CD14-positive monocyte (primary cell): ENCODE results near the gene NLRX1. TPM values are rescaled to one million over a fixed set of nuclear protein-coding genes. Genes with fewer than 3 reads are reported as not detected.

Experiments
- DNase-seq, 3 donors: peaks; one replicate each; pipeline ENCODE4 v3.0.0-alpha.2; 2011 to 2022
- H2AFZ ChIP-seq: 2 replicates; pipeline ENCODE4 v1.6.0; 2012; ENCODE audit warnings: mild to moderate bottlenecking, low read depth, low read length, inconsistent platforms; ENCODE audit not compliant: insufficient read depth, poor library complexity, severe bottlenecking
- H3K27ac ChIP-seq, 2 donors: 1 replicate in 1 of 2; 2 replicates in 1 of 2; pipeline ENCODE4 v1.5.1; 2012 to 2013; ENCODE audit warnings: low read length in 2 of 2, control low read depth in 1 of 2, inconsistent platforms in 1 of 2, low read depth in 1 of 2, mild to moderate bottlenecking in 1 of 2
- H3K27me3 ChIP-seq, 2 donors: one replicate each; pipeline versions ENCODE4 v1.6.0 to v1.6.1; 2011 to 2013; ENCODE audit warnings: low read length in 2 of 2; ENCODE audit not compliant: control insufficient read depth in 2 of 2, insufficient read depth in 2 of 2
- H3K36me3 ChIP-seq, 2 donors: replicated peaks in 1 of 2; 1 replicate in 1 of 2; 2 replicates in 1 of 2; pipeline versions ENCODE4 v1.5.1 to v1.6.1; 2012 to 2013; ENCODE audit warnings: low read length in 2 of 2, control low read depth in 1 of 2, inconsistent platforms in 1 of 2, mild to moderate bottlenecking in 1 of 2; ENCODE audit not compliant: insufficient read depth in 2 of 2, control insufficient read depth in 1 of 2
- H3K4me1 ChIP-seq, 2 donors: 1 replicate in 1 of 2; 2 replicates in 1 of 2; pipeline versions ENCODE4 v1.5.1 to v1.6.1; 2012 to 2013; ENCODE audit warnings: low read length in 2 of 2, control low read depth in 1 of 2, inconsistent platforms in 1 of 2, mild to moderate bottlenecking in 1 of 2, moderate library complexity in 1 of 2; ENCODE audit not compliant: insufficient read depth in 2 of 2, control insufficient read depth in 1 of 2
- H3K4me2 ChIP-seq: replicated peaks from 2 replicates; pipeline ENCODE3; 2012; ENCODE audit warnings: low read length, moderate library complexity, mild to moderate bottlenecking; ENCODE audit not compliant: poor library complexity, severe bottlenecking; ENCODE audit errors: extremely low read depth
- H3K4me3 ChIP-seq, 3 experiments: fragments of 200-600 bp in 1 of 3; sonication (generic) in 1 of 3; replicated peaks in 1 of 3; 1 replicate in 2 of 3; 2 replicates in 1 of 3; pipeline ENCODE4 v1.5.1; 2011 to 2013; ENCODE audit warnings: low read length in 3 of 3, mild to moderate bottlenecking in 3 of 3, control low read depth in 2 of 3, low read depth in 2 of 3, inconsistent platforms in 1 of 3, moderate library complexity in 1 of 3
- H3K79me2 ChIP-seq: 2 replicates; pipeline ENCODE4 v1.6.0; 2012; ENCODE audit warnings: mild to moderate bottlenecking, control low read depth, inconsistent platforms, low read length, moderate library complexity; ENCODE audit not compliant: insufficient read depth
- H3K9ac ChIP-seq: 2 replicates; pipeline ENCODE4 v1.6.0; 2017; ENCODE audit warnings: low read length, mild to moderate bottlenecking; ENCODE audit not compliant: insufficient read depth, poor library complexity, severe bottlenecking
- H3K9me3 ChIP-seq, 2 donors: replicated peaks in 1 of 2; 1 replicate in 1 of 2; 2 replicates in 1 of 2; pipeline versions ENCODE4 v1.5.1 to v1.6.1; 2012 to 2013; ENCODE audit warnings: low read length in 2 of 2, control low read depth in 1 of 2; ENCODE audit not compliant: control insufficient read depth in 1 of 2, insufficient read depth in 1 of 2
- H4K20me1 ChIP-seq: 2 replicates; pipeline ENCODE4 v1.6.0; 2012; ENCODE audit warnings: mild to moderate bottlenecking, low read length, control low read depth, moderate library complexity; ENCODE audit not compliant: insufficient read depth
- H3K27ac Mint-ChIP-seq, 7 donors: one replicate each; pipeline ENCODE4 v1.8.0; 2020; ENCODE audit warnings: mild to moderate bottlenecking in 7 of 7, mixed read lengths in 7 of 7, moderate library complexity in 6 of 7, inconsistent platforms in 2 of 7
- H3K27me3 Mint-ChIP-seq, 3 donors: one replicate each; pipeline ENCODE4 v1.8.0; 2021 to 2022; ENCODE audit warnings: low read depth in 3 of 3, mild to moderate bottlenecking in 3 of 3, mixed read lengths in 3 of 3, moderate library complexity in 3 of 3, inconsistent platforms in 1 of 3
- H3K36me3 Mint-ChIP-seq, 2 donors: one replicate each; pipeline ENCODE4 v1.8.0; 2020; ENCODE audit warnings: mixed read lengths in 2 of 2, inconsistent platforms in 1 of 2, mild to moderate bottlenecking in 1 of 2
- H3K4me1 Mint-ChIP-seq: one replicate; pipeline ENCODE4 v1.8.0; 2020; ENCODE audit warnings: mild to moderate bottlenecking, mixed read lengths
- H3K4me3 Mint-ChIP-seq, 2 donors: one replicate each; pipeline ENCODE4 v1.8.0; 2020; ENCODE audit warnings: mild to moderate bottlenecking in 2 of 2, mixed read lengths in 2 of 2, moderate library complexity in 1 of 2
- H3K9me3 Mint-ChIP-seq, 7 donors: one replicate each; pipeline ENCODE4 v1.8.0; 2020 to 2022; ENCODE audit warnings: mixed read lengths in 7 of 7, mild to moderate bottlenecking in 6 of 7, moderate library complexity in 6 of 7, inconsistent platforms in 2 of 7
- WGBS: methylation state at CpG from one replicate; pipeline ENCODE4 v1.1.5; 2013; ENCODE audit warnings: missing lambda C conversion rate; ENCODE audit not compliant: insufficient coverage; 5-methylcytosine and 5-hydroxymethylcytosine counted together
- intact Hi-C, 2 donors: fragments of 100-400 bp; cut with micrococcal nuclease; formaldehyde crosslinking; loops; one replicate each; pipeline versions ENCODE4 v1.15.0 to v1.15.1; 2023
- polyA plus RNA-seq, 3 donors: library from polyadenylated mRNA; depleted of rRNA in 1 of 3; unstranded in 2 of 3; stranded (reverse) in 1 of 3; fragments of 300-500 nt in 2 of 3; fragments of >200 nt in 1 of 3; fragmentation: Illumina TruSeq in 2 of 3; gene quantifications; 1 replicate in 2 of 3; 2 replicates in 1 of 3; pipeline ENCODE4 v1.2.3, GENCODE V29; 2012 to 2021
- TF ChIP-seq, protein P1 (sequence below): fragments of 200-600 bp; IDR thresholded peaks from one replicate; pipeline ENCODE4 v1.8.0; 2022; ENCODE audit warnings: antibody characterized with exemption, mild to moderate bottlenecking

NLRX1 gene
- polyA plus RNA-seq, 3 donors: 13.7 to 15.5 (median 14.2) TPM

GRCh38 chr11:119147604-119148333, 20.8 kb upstream of the NLRX1 start:
- H3K27me3 Mint-ChIP-seq: peaks cover 51 to 77% (median 59%) of the 10 kb centered on the region in 3 donors
- intact Hi-C loops: loop anchor here (10.0 kb wide), 1 partner anchor 47 kb away; no protein-coding TSS in a partner anchor
- WGBS: no CpG with 5 or more reads among the region's 6 CpGs

GRCh38 chr11:119148720-119149017, 19.9 kb upstream of the NLRX1 start:
- 2% methylated on average over 15 of the region's 16 CpGs for WGBS
- H3K36me3 Mint-ChIP-seq: peaks cover 0 to 5% of the 10 kb centered on the region in 2 donors
- Histone ChIP-seq H3K27me3 (peaks cover 40 to 56% of the 10 kb centered on the region in 2 donors), H3K4me2 (peak overlapping the region; percentile 78), H3K4me1 (peaks cover 15 to 18% of the 10 kb centered on the region in 2 donors), H3K4me3 (peak overlapping the region; percentile 4 to 75 (median 22)), H3K27ac (no peak overlapping the region), H4K20me1 (no peaks in the 10 kb centered on the region), H3K36me3 (no peaks in the 10 kb centered on the region), H3K79me2 (no peaks in the 10 kb centered on the region), H3K9me3 (peaks cover 0 to 11% of the 10 kb centered on the region in 2 donors), H3K9ac (peak overlapping the region; percentile 54), H2AFZ (peak overlapping the region; percentile 87)
- DNase-seq: no peak
- peak overlapping the region in 2 of 7 donors; percentile 30 to 35 for H3K27ac Mint-ChIP-seq
- H3K27me3 Mint-ChIP-seq: peaks cover 56 to 78% (median 59%) of the 10 kb centered on the region in 3 donors
- intact Hi-C loops: loop anchor here (10.0 kb wide), 1 partner anchor 46 kb away; no protein-coding TSS in a partner anchor
- TF ChIP-seq, protein P1, sequence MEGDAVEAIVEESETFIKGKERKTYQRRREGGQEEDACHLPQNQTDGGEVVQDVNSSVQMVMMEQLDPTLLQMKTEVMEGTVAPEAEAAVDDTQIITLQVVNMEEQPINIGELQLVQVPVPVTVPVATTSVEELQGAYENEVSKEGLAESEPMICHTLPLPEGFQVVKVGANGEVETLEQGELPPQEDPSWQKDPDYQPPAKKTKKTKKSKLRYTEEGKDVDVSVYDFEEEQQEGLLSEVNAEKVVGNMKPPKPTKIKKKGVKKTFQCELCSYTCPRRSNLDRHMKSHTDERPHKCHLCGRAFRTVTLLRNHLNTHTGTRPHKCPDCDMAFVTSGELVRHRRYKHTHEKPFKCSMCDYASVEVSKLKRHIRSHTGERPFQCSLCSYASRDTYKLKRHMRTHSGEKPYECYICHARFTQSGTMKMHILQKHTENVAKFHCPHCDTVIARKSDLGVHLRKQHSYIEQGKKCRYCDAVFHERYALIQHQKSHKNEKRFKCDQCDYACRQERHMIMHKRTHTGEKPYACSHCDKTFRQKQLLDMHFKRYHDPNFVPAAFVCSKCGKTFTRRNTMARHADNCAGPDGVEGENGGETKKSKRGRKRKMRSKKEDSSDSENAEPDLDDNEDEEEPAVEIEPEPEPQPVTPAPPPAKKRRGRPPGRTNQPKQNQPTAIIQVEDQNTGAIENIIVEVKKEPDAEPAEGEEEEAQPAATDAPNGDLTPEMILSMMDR: no peak
- H3K4me1 Mint-ChIP-seq: peaks cover 29% of the 10 kb centered on the region
- peak overlapping the region; percentile 76 to 91 for H3K4me3 Mint-ChIP-seq
- peaks cover 0 to 17% (median 0%) of the 10 kb centered on the region in 7 donors for H3K9me3 Mint-ChIP-seq

More at GRCh38 chr11:119147604-119148333, 20.8 kb upstream of the NLRX1 start:
- no peak for DNase-seq
- Histone ChIP-seq H3K4me1 (peaks cover 18 to 22% of the 10 kb centered on the region in 2 donors), H3K9ac (no peak overlapping the region), H3K27ac (no peak overlapping the region), H3K4me3 (no peak overlapping the region), H3K9me3 (peaks cover 0 to 11% of the 10 kb centered on the region in 2 donors), H3K36me3 (no peaks in the 10 kb centered on the region), H3K79me2 (no peaks in the 10 kb centered on the region), H3K27me3 (peaks cover 40 to 56% of the 10 kb centered on the region in 2 donors), H2AFZ (no peak overlapping the region), H3K4me2 (no peak overlapping the region), H4K20me1 (no peaks in the 10 kb centered on the region)
- TF ChIP-seq, protein P1: no peak
- Mint-ChIP-seq H3K36me3 (peaks cover 0 to 5% of the 10 kb centered on the region in 2 donors), H3K27ac (peak overlapping the region in 1 of 7 donors; percentile 63), H3K4me3 (peak overlapping the region in 1 of 2 donors; percentile 91), H3K9me3 (peaks cover 0 to 23% (median 3%) of the 10 kb centered on the region in 7 donors), H3K4me1 (peaks cover 35% of the 10 kb centered on the region)
